Naive thymus-derived CD4-positive, alpha-beta T cell (primary cell): ENCODE data around the gene SNRK. TPM values are rescaled to one million over a fixed set of nuclear protein-coding genes. Genes with fewer than 3 reads are reported as not detected.

Source experiments
- ATAC-seq: fragments of 150-1000 bp; cut with Tn5 transposase; 2 replicates; pipeline ENCODE4 v1.10.0; 2021; ENCODE audit warnings: mild to moderate bottlenecking, moderate library complexity
- CTCF ChIA-PET: fragments of 350-600 bp; sonication (Branson Sonifier 250); formaldehyde crosslinking; loops from one replicate; lab custom pipeline; 2021; ENCODE audit warnings: antibody characterized with exemption; lab: Charles Lee
- POLR2A ChIA-PET: fragments of 350-600 bp; sonication (Branson Sonifier 250); formaldehyde crosslinking; loops from one replicate; lab custom pipeline; 2021; ENCODE audit warnings: antibody characterized with exemption, inconsistent platforms; lab: Charles Lee
- DNase-seq, 9 donors: peaks; one replicate each; pipeline versions ENCODE4 v3.0.0 to v3.0.0-alpha.2; 2020 to 2022; ENCODE audit warnings: mixed read lengths in 1 of 9
- H3K27ac ChIP-seq: one replicate; pipeline ENCODE4 v1.7.0; 2013; ENCODE audit warnings: mild to moderate bottlenecking, low read depth, low read length, moderate library complexity
- H3K27me3 ChIP-seq, 2 donors: one replicate each; pipeline ENCODE4 v1.7.0; 2013; ENCODE audit warnings: low read length in 2 of 2, mild to moderate bottlenecking in 2 of 2, moderate library complexity in 2 of 2; ENCODE audit not compliant: control insufficient read depth in 2 of 2, insufficient read depth in 2 of 2
- H3K36me3 ChIP-seq, 3 experiments: 1 replicate in 2 of 3; 2 replicates in 1 of 3; pipeline ENCODE4 v1.7.0; 2013; ENCODE audit warnings: low read length in 3 of 3, mild to moderate bottlenecking in 3 of 3, moderate library complexity in 1 of 3; ENCODE audit not compliant: insufficient read depth in 3 of 3, control insufficient read depth in 2 of 3
- H3K4me1 ChIP-seq, 2 donors: one replicate each; pipeline ENCODE4 v1.7.0; 2013; ENCODE audit warnings: low read length in 2 of 2, mild to moderate bottlenecking in 2 of 2, moderate library complexity in 1 of 2; ENCODE audit not compliant: control insufficient read depth in 2 of 2, insufficient read depth in 2 of 2
- H3K4me3 ChIP-seq: 2 replicates; pipeline ENCODE4 v1.7.0; 2013; ENCODE audit warnings: mild to moderate bottlenecking, low read length
- H3K9me3 ChIP-seq, 3 experiments: 1 replicate in 2 of 3; 2 replicates in 1 of 3; pipeline ENCODE4 v1.7.0; 2013; ENCODE audit warnings: low read length in 3 of 3; ENCODE audit not compliant: control insufficient read depth in 2 of 3
- H3K27ac Mint-ChIP-seq, 9 donors: one replicate each; pipeline ENCODE4 v1.8.0; 2020 to 2022; ENCODE audit warnings: mixed read lengths in 9 of 9, mild to moderate bottlenecking in 8 of 9, moderate library complexity in 5 of 9, inconsistent platforms in 2 of 9
- H3K27me3 Mint-ChIP-seq, 5 donors: one replicate each; pipeline ENCODE4 v1.8.0; 2021 to 2022; ENCODE audit warnings: mixed read lengths in 5 of 5, mild to moderate bottlenecking in 1 of 5
- H3K36me3 Mint-ChIP-seq, 5 donors: one replicate each; pipeline ENCODE4 v1.8.0; 2020 to 2022; ENCODE audit warnings: mixed read lengths in 5 of 5, mild to moderate bottlenecking in 3 of 5, inconsistent platforms in 1 of 5
- H3K4me1 Mint-ChIP-seq, 7 donors: one replicate each; pipeline ENCODE4 v1.8.0; 2020 to 2022; ENCODE audit warnings: mixed read lengths in 7 of 7, mild to moderate bottlenecking in 3 of 7, inconsistent platforms in 1 of 7
- H3K4me3 Mint-ChIP-seq, 10 donors: one replicate each; pipeline ENCODE4 v1.8.0; 2020 to 2022; ENCODE audit warnings: mild to moderate bottlenecking in 10 of 10, mixed read lengths in 10 of 10, moderate library complexity in 6 of 10, inconsistent platforms in 2 of 10
- H3K9me3 Mint-ChIP-seq, 11 donors: one replicate each; pipeline ENCODE4 v1.8.0; 2020 to 2022; ENCODE audit warnings: mixed read lengths in 11 of 11, mild to moderate bottlenecking in 4 of 11, inconsistent platforms in 1 of 11, moderate library complexity in 1 of 11
- intact Hi-C, 2 donors: fragments of 100-400 bp; cut with micrococcal nuclease; formaldehyde crosslinking; loops; one replicate each; pipeline ENCODE4 v1.15.1; 2023
- polyA plus RNA-seq, 2 donors: library from polyadenylated mRNA; unstranded; fragments of 300-500 nt; fragmentation: Illumina TruSeq; gene quantifications; one replicate each; pipeline ENCODE4 v1.2.3, GENCODE V29; 2021
- total RNA-seq, 6 experiments: library from RNA in 5 of 6; stranded (reverse) in 5 of 6; gene quantifications; 1 replicate in 5 of 6; 2 replicates in 1 of 6; pipeline ENCODE4 v1.2.3 and lab custom pipeline; 2021 to 2026

Gene SNRK
- total and polyA plus RNA-seq, 7 experiments from 2014 or later, result 63.4 to 176 (median 115) TPM

GRCh38 chr3:43290956-43291355, 4.6 kb downstream of the SNRK start:
- H3K27ac ChIP-seq, result peak overlapping the region; percentile 89
- peaks cover 67 to 73% of the 10 kb centered on the region in 2 donors for H3K4me1 ChIP-seq
- no peak for ATAC-seq
- no peaks in the 10 kb centered on the region for H3K27me3 ChIP-seq
- peak overlapping the region; percentile 73 to 99 (median 95) for H3K27ac Mint-ChIP-seq
- H3K4me3 ChIP-seq, result peak overlapping the region; percentile 79
- H3K9me3 Mint-ChIP-seq, result peaks cover 0 to 4% (median 0%) of the 10 kb centered on the region in 11 donors
- POLR2A ChIA-PET, result interaction anchor here (0.6 to 3.7 kb wide), 8 partner anchors 8 to 326 kb away, joined by 3 to 32 read pairs (median 4); no protein-coding TSS in a partner anchor
- peaks cover 0 to 39% (median 16%) of the 10 kb centered on the region in 5 donors for H3K36me3 Mint-ChIP-seq
- peaks cover 51 to 78% (median 73%) of the 10 kb centered on the region in 7 donors for H3K4me1 Mint-ChIP-seq
- H3K27me3 Mint-ChIP-seq, result no peaks in the 10 kb centered on the region
- no peak for DNase-seq
- CTCF ChIA-PET, result interaction anchor here (1.0 to 1.3 kb wide), 3 partner anchors 55 to 129 kb away, joined by 3 to 4 read pairs (median 3); no protein-coding TSS in a partner anchor
- intact Hi-C loops, result loop anchor here in 1 of 2 donors (2.0 to 10.0 kb wide), 2 partner anchors 18 to 1044 kb away; partner anchors contain the start of gene TCAIM
- no peaks in the 10 kb centered on the region for H3K9me3 ChIP-seq
- peak overlapping the region; percentile 90 to 100 (median 98) for H3K4me3 Mint-ChIP-seq
- peaks cover 0 to 7% (median 0%) of the 10 kb centered on the region in 3 experiments for H3K36me3 ChIP-seq

GRCh38 chr3:43291546-43291945, 5.2 kb downstream of the SNRK start:
- H3K27ac Mint-ChIP-seq, result peak overlapping the region; percentile 73 to 99 (median 95)
- no peaks in the 10 kb centered on the region for H3K27me3 Mint-ChIP-seq
- peak overlapping the region; percentile 79 for H3K4me3 ChIP-seq
- H3K4me1 ChIP-seq, result peaks cover 69 to 75% of the 10 kb centered on the region in 2 donors
- peak overlapping the region; percentile 89 for H3K27ac ChIP-seq
- intact Hi-C loops, result loop anchor here in 1 of 2 donors (2.0 to 10.0 kb wide), 2 partner anchors 17 to 1043 kb away; partner anchors contain the start of gene TCAIM
- ChIA-PET POLR2A (interaction anchor here (0.9 to 3.7 kb wide), 9 partner anchors 8 to 69 kb away, joined by 3 to 32 read pairs (median 4); no protein-coding TSS in a partner anchor), CTCF (no interaction called here)
- DNase-seq (no peak), ATAC-seq (no peak)
- no peaks in the 10 kb centered on the region for H3K9me3 ChIP-seq
- peak overlapping the region; percentile 90 to 100 (median 98) for H3K4me3 Mint-ChIP-seq
- peaks cover 0 to 7% (median 0%) of the 10 kb centered on the region in 3 experiments for H3K36me3 ChIP-seq
- peaks cover 0 to 39% (median 16%) of the 10 kb centered on the region in 5 donors for H3K36me3 Mint-ChIP-seq
- H3K9me3 Mint-ChIP-seq, result no peaks in the 10 kb centered on the region
- H3K27me3 ChIP-seq, result no peaks in the 10 kb centered on the region
- H3K4me1 Mint-ChIP-seq, result peaks cover 52 to 83% (median 76%) of the 10 kb centered on the region in 7 donors

GRCh38 chr3:43294975-43295374, 8.6 kb downstream of the SNRK start:
- Mint-ChIP-seq H3K36me3 (peaks cover under 1 to 35% (median 9%) of the 10 kb centered on the region in 5 donors), H3K27me3 (no peaks in the 10 kb centered on the region), H3K27ac (peak overlapping the region; percentile 77 to 99 (median 94)), H3K4me1 (peaks cover 59 to 100% (median 88%) of the 10 kb centered on the region in 7 donors), H3K9me3 (no peaks in the 10 kb centered on the region), H3K4me3 (peak overlapping the region; percentile 45 to 99 (median 65))
- intact Hi-C loops, result loop anchor here (5.0 to 10.0 kb wide), 3 partner anchors 37 to 1040 kb away; partner anchors contain the start of gene TCAIM (in 1 of the 2)
- CTCF ChIA-PET, result interaction anchor here (1.2 to 1.8 kb wide), 3 partner anchors 83 to 203 kb away, joined by 3 to 6 read pairs (median 5); no protein-coding TSS in a partner anchor
- Histone ChIP-seq H3K36me3 (peaks cover 0 to under 1% (median 0%) of the 10 kb centered on the region in 3 experiments), H3K27ac (peak overlapping the region; percentile 89), H3K4me1 (peaks cover 80 to 92% of the 10 kb centered on the region in 2 donors), H3K27me3 (no peaks in the 10 kb centered on the region), H3K4me3 (peak overlapping the region; percentile 20), H3K9me3 (no peaks in the 10 kb centered on the region)
- ATAC-seq (no peak), DNase-seq (no peak)
- POLR2A ChIA-PET, result interaction anchor here (0.6 to 5.3 kb wide), 18 partner anchors 9 to 271 kb away, joined by 3 to 66 read pairs (median 4); partner anchors contain the start of gene SNRK

GRCh38 chr3:43296565-43296964, 10.2 kb downstream of the SNRK start:
- H3K27ac Mint-ChIP-seq, result peak overlapping the region; percentile 92 to 99 (median 96)
- POLR2A ChIA-PET, result interaction anchor here (0.6 to 5.3 kb wide), 34 partner anchors 10 to 223 kb away, joined by 3 to 66 read pairs (median 5); partner anchors contain the start of gene SNRK
- DNase-seq (peak in 8 of 9 donors; percentile 51 to 93 (median 86)), ATAC-seq (peak; percentile 95)
- Histone ChIP-seq H3K9me3 (no peaks in the 10 kb centered on the region), H3K4me1 (peaks cover 76 to 78% of the 10 kb centered on the region in 2 donors), H3K36me3 (peaks cover 0 to 3% (median 0%) of the 10 kb centered on the region in 3 experiments), H3K27ac (peak overlapping the region; percentile 89), H3K4me3 (peak overlapping the region; percentile 53), H3K27me3 (no peaks in the 10 kb centered on the region)
- H3K36me3 Mint-ChIP-seq, result peaks cover 0 to 27% (median 9%) of the 10 kb centered on the region in 5 donors
- H3K4me1 Mint-ChIP-seq, result peaks cover 46 to 97% (median 83%) of the 10 kb centered on the region in 7 donors
- no peaks in the 10 kb centered on the region for H3K9me3 Mint-ChIP-seq
- H3K27me3 Mint-ChIP-seq, result no peaks in the 10 kb centered on the region
- intact Hi-C loops, result loop anchor here (1.0 to 10.0 kb wide), 10 partner anchors 9 to 1038 kb away; partner anchors contain the start of gene TCAIM (in 1 of the 2)
- peak overlapping the region; percentile 81 to 99 (median 87) for H3K4me3 Mint-ChIP-seq
- CTCF ChIA-PET, result interaction anchor here (0.6 to 3.3 kb wide), 14 partner anchors 9 to 335 kb away, joined by 3 to 22 read pairs (median 3); no protein-coding TSS in a partner anchor

GRCh38 chr3:43298292-43298691, 12.0 kb downstream of the SNRK start:
- Mint-ChIP-seq H3K27ac (peak overlapping the region; percentile 76 to 99 (median 96)), H3K36me3 (peaks cover 3 to 21% (median 16%) of the 10 kb centered on the region in 5 donors), H3K4me3 (peak overlapping the region; percentile 78 to 99 (median 86)), H3K9me3 (no peaks in the 10 kb centered on the region), H3K27me3 (no peaks in the 10 kb centered on the region), H3K4me1 (peaks cover 38 to 96% (median 83%) of the 10 kb centered on the region in 7 donors)
- no peak for DNase-seq
- peak overlapping the region; percentile 89 for H3K27ac ChIP-seq
- intact Hi-C loops, result loop anchor here (5.0 to 10.0 kb wide), 3 partner anchors 34 to 1037 kb away; partner anchors contain the start of gene TCAIM (in 1 of the 2)
- ChIA-PET CTCF (interaction anchor here (0.7 to 3.3 kb wide), 5 partner anchors 28 to 221 kb away, joined by 3 to 22 read pairs (median 4); no protein-coding TSS in a partner anchor), POLR2A (interaction anchor here (0.6 to 5.3 kb wide), 15 partner anchors 8 to 202 kb away, joined by 3 to 66 read pairs (median 4); partner anchors contain the start of gene SNRK)
- no peaks in the 10 kb centered on the region for H3K27me3 ChIP-seq
- peaks cover 0 to 7% (median 0%) of the 10 kb centered on the region in 3 experiments for H3K36me3 ChIP-seq
- peak overlapping the region; percentile 47 for H3K4me3 ChIP-seq
- no peak for ATAC-seq
- peaks cover 75 to 77% of the 10 kb centered on the region in 2 donors for H3K4me1 ChIP-seq
- no peaks in the 10 kb centered on the region for H3K9me3 ChIP-seq

GRCh38 chr3:43298761-43299160, 12.4 kb downstream of the SNRK start:
- peak overlapping the region; percentile 78 to 99 (median 86) for H3K4me3 Mint-ChIP-seq
- intact Hi-C loops, result loop anchor here (1.0 to 10.0 kb wide), 4 partner anchors 10 to 1036 kb away; partner anchors contain the start of gene TCAIM (in 1 of the 2)
- peak overlapping the region; percentile 68 to 99 (median 96) for H3K27ac Mint-ChIP-seq

More at GRCh38 chr3:43298761-43299160, 12.4 kb downstream of the SNRK start:
- H3K36me3 ChIP-seq, result peaks cover 0 to 11% (median 0%) of the 10 kb centered on the region in 3 experiments
- ChIA-PET POLR2A (interaction anchor here (0.6 to 5.3 kb wide), 11 partner anchors 8 to 202 kb away, joined by 3 to 36 read pairs (median 4); partner anchors contain the start of gene SNRK), CTCF (interaction anchor here (0.7 to 3.3 kb wide), 4 partner anchors 48 to 221 kb away, joined by 3 to 22 read pairs (median 4); no protein-coding TSS in a partner anchor)
- H3K9me3 Mint-ChIP-seq, result no peaks in the 10 kb centered on the region
- H3K27ac ChIP-seq, result peak overlapping the region; percentile 89
- H3K27me3 ChIP-seq, result no peaks in the 10 kb centered on the region
- H3K4me1 Mint-ChIP-seq, result peaks cover 41 to 96% (median 85%) of the 10 kb centered on the region in 7 donors
- H3K4me3 ChIP-seq, result peak overlapping the region; percentile 47
- no peak for ATAC-seq
- no peak for DNase-seq
- H3K36me3 Mint-ChIP-seq, result peaks cover 3 to 25% (median 21%) of the 10 kb centered on the region in 5 donors
- H3K4me1 ChIP-seq, result peaks cover 77 to 79% of the 10 kb centered on the region in 2 donors
- no peaks in the 10 kb centered on the region for H3K9me3 ChIP-seq
- no peaks in the 10 kb centered on the region for H3K27me3 Mint-ChIP-seq
